Caco-2 (cell line): ENCODE measurements around the gene LGALS8. TPM values are rescaled to one million over a fixed set of nuclear protein-coding genes. Genes with fewer than 3 reads are reported as not detected.

Experiments
- BruUV-seq: library from RNA; stranded (reverse); fragments of 400-500 nt; replicated peaks from 2 replicates; lab custom pipeline; 2021; lab: Mats Ljungman, UMichigan
- CTCF ChIA-PET: fragments of 300-600 bp; sonication (Branson Sonifier 250); formaldehyde crosslinking; loops from one replicate; lab custom pipeline; 2022; ENCODE audit warnings: antibody characterized with exemption; lab: Charles Lee
- POLR2A ChIA-PET: fragments of 300-600 bp; sonication (Branson Sonifier 250); formaldehyde crosslinking; loops from one replicate; lab custom pipeline; 2022; ENCODE audit warnings: antibody characterized with exemption; lab: Charles Lee
- DNase-seq, 2 experiments: peaks; one replicate each; pipeline versions ENCODE4 v3.0.0 to v3.0.0-alpha.2; 2020 to 2022
- H3K27me3 ChIP-seq: replicated peaks from 2 replicates; pipeline ENCODE4 v1.6.0; 2011; ENCODE audit warnings: low read length; ENCODE audit not compliant: control insufficient read depth, insufficient read depth
- H3K36me3 ChIP-seq: 2 replicates; pipeline ENCODE4 v1.5.1; 2011; ENCODE audit warnings: low read length; ENCODE audit not compliant: control insufficient read depth, insufficient read depth
- H3K4me1 ChIP-seq: fragments of 250-450 bp; sonication (Bioruptor Pico); 2 replicates; pipeline ENCODE4 v1.5.1; 2020; ENCODE audit warnings: mild to moderate bottlenecking
- H3K4me3 ChIP-seq: 2 replicates; pipeline ENCODE4 v1.5.1; 2011; ENCODE audit warnings: low read depth, mild to moderate bottlenecking, control low read depth, low read length
- H3K9me3 ChIP-seq: fragments of 250-450 bp; sonication (Bioruptor Pico); 2 replicates; pipeline ENCODE4 v1.5.1; 2020; ENCODE audit warnings: mild to moderate bottlenecking, moderate library complexity
- H3K27ac Mint-ChIP-seq: one replicate; pipeline ENCODE4 v1.8.0; 2022; ENCODE audit warnings: mixed read lengths; ENCODE audit not compliant: unreplicated experiment
- H3K27me3 Mint-ChIP-seq: one replicate; pipeline ENCODE4 v1.8.0; 2022; ENCODE audit warnings: mixed read lengths; ENCODE audit not compliant: insufficient read depth, unreplicated experiment
- H3K36me3 Mint-ChIP-seq: one replicate; pipeline ENCODE4 v1.8.0; 2022; ENCODE audit warnings: mild to moderate bottlenecking, mixed read lengths; ENCODE audit not compliant: insufficient read depth, unreplicated experiment
- H3K4me1 Mint-ChIP-seq: one replicate; pipeline ENCODE4 v1.8.0; 2022; ENCODE audit warnings: low read depth, mixed read lengths; ENCODE audit not compliant: unreplicated experiment
- H3K4me3 Mint-ChIP-seq: one replicate; pipeline ENCODE4 v1.8.0; 2022; ENCODE audit warnings: mild to moderate bottlenecking, moderate library complexity, mixed read lengths; ENCODE audit not compliant: unreplicated experiment
- H3K9me3 Mint-ChIP-seq: one replicate; pipeline ENCODE4 v1.8.0; 2022; ENCODE audit warnings: mixed read lengths; ENCODE audit not compliant: unreplicated experiment
- intact Hi-C: fragments of 100-400 bp; cut with micrococcal nuclease; formaldehyde crosslinking; loops from one replicate; pipeline ENCODE4 v1.10.0; 2022; ENCODE audit not compliant: unreplicated experiment
- total RNA-seq: library from RNA; stranded (reverse); gene quantifications from 2 replicates; pipeline ENCODE4 v1.2.3, GENCODE V29; 2022
- TF ChIP-seq, protein P1 (sequence below), 2 experiments: fragments of 200-600 bp in 1 of 2; IDR thresholded peaks; 1 replicate in 1 of 2; 2 replicates in 1 of 2; pipeline versions ENCODE4 v1.5.1 to v1.8.0; 2011 to 2022; ENCODE audit warnings: antibody characterized with exemption in 1 of 2, control low read depth in 1 of 2, inconsistent platforms in 1 of 2, low read depth in 1 of 2, low read length in 1 of 2, mild to moderate bottlenecking in 1 of 2, moderate library complexity in 1 of 2; ENCODE audit not compliant: insufficient read depth in 1 of 2, severe bottlenecking in 1 of 2, unreplicated experiment in 1 of 2

Gene LGALS8
- total RNA-seq, 1 experiment from 2014 or later = 72.3 TPM

- Histone ChIP-seq H3K9me3 (no peaks in the 10 kb centered on the region), H3K4me1 (no peaks in the 10 kb centered on the region), H3K4me3 (no peak overlapping the region), H3K27me3 (no peaks in the 10 kb centered on the region), H3K36me3 (no peaks in the 10 kb centered on the region; the same call in 1 of the 2 replicates)
- no TSS peak for BruUV-seq
- peaks cover 88% of the 10 kb centered on the region for H3K36me3 Mint-ChIP-seq
- intact Hi-C loops = no loop called here
- no peak for DNase-seq
- TF ChIP-seq, protein P1, sequence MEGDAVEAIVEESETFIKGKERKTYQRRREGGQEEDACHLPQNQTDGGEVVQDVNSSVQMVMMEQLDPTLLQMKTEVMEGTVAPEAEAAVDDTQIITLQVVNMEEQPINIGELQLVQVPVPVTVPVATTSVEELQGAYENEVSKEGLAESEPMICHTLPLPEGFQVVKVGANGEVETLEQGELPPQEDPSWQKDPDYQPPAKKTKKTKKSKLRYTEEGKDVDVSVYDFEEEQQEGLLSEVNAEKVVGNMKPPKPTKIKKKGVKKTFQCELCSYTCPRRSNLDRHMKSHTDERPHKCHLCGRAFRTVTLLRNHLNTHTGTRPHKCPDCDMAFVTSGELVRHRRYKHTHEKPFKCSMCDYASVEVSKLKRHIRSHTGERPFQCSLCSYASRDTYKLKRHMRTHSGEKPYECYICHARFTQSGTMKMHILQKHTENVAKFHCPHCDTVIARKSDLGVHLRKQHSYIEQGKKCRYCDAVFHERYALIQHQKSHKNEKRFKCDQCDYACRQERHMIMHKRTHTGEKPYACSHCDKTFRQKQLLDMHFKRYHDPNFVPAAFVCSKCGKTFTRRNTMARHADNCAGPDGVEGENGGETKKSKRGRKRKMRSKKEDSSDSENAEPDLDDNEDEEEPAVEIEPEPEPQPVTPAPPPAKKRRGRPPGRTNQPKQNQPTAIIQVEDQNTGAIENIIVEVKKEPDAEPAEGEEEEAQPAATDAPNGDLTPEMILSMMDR (IDR thresholded peaks at IDR 0.05; ENCODE audit: insufficient read depth in 1 of 2, low read depth in 1 of 2, low read length in 1 of 2, severe bottlenecking in 1 of 2, unreplicated experiment in 1 of 2) = no peak
- no peaks in the 10 kb centered on the region for H3K9me3 Mint-ChIP-seq
- H3K4me3 Mint-ChIP-seq = no peak overlapping the region
- no peaks in the 10 kb centered on the region for H3K27me3 Mint-ChIP-seq
- no peaks in the 10 kb centered on the region for H3K4me1 Mint-ChIP-seq
- H3K27ac Mint-ChIP-seq = no peak overlapping the region
- CTCF ChIA-PET = no interaction called here
- POLR2A ChIA-PET = no interaction called here
Measured at GRCh38 chr1:236552901-236553300, 29.1 kb downstream of the LGALS8 start.

DNA sequence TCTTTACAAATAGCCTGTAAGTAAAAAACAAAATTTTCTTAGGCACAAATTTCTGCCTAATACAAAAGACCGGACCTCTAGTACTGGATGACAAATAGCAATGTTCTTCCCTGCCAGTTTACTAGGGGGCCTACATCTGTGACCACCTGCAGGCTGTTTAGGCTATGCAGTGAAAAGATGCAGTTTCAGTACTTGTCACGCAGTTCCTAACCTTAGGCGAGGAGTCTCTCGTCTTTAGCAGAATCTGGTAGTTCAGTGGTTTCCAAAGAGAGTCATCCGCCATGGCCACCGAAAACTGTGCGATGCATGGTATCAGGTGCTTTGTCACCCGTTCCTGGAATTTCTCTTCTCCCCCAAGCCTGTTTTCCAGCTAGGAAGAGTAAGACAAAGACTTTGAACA is 29.6 kb downstream of the LGALS8 start:
- Histone ChIP-seq H3K4me3 (no peak overlapping the region), H3K9me3 (no peaks in the 10 kb centered on the region), H3K4me1 (no peaks in the 10 kb centered on the region), H3K36me3 (no peaks in the 10 kb centered on the region; the same call in 1 of the 2 replicates), H3K27me3 (no peaks in the 10 kb centered on the region)
- no peak overlapping the region for H3K4me3 Mint-ChIP-seq
- no peaks in the 10 kb centered on the region for H3K9me3 Mint-ChIP-seq
- CTCF ChIA-PET = no interaction called here
- POLR2A ChIA-PET = no interaction called here
- DNase-seq = no peak
- H3K4me1 Mint-ChIP-seq = no peaks in the 10 kb centered on the region
- peaks cover 88% of the 10 kb centered on the region for H3K36me3 Mint-ChIP-seq
- BruUV-seq = no TSS peak
- no peak overlapping the region for H3K27ac Mint-ChIP-seq
- TF ChIP-seq, protein P1 (IDR thresholded peaks at IDR 0.05; ENCODE audit: insufficient read depth in 1 of 2, low read depth in 1 of 2, low read length in 1 of 2, severe bottlenecking in 1 of 2, unreplicated experiment in 1 of 2) = no peak
- H3K27me3 Mint-ChIP-seq = no peaks in the 10 kb centered on the region
- intact Hi-C loops = no loop called here

GRCh38 chr1:236556606-236557005 is 32.8 kb downstream of the LGALS8 start:
- H3K4me1 Mint-ChIP-seq = no peaks in the 10 kb centered on the region
- POLR2A ChIA-PET = no interaction called here
- H3K9me3 Mint-ChIP-seq = no peaks in the 10 kb centered on the region
- Histone ChIP-seq H3K4me1 (no peaks in the 10 kb centered on the region), H3K36me3 (no peaks in the 10 kb centered on the region; the same call in 1 of the 2 replicates), H3K27me3 (no peaks in the 10 kb centered on the region), H3K4me3 (no peak overlapping the region), H3K9me3 (no peaks in the 10 kb centered on the region)
- H3K4me3 Mint-ChIP-seq = no peak overlapping the region
- no peak for DNase-seq
- H3K27ac Mint-ChIP-seq = no peak overlapping the region
- H3K36me3 Mint-ChIP-seq = peaks cover 74% of the 10 kb centered on the region
- CTCF ChIA-PET = no interaction called here
- TF ChIP-seq, protein P1 (IDR thresholded peaks at IDR 0.05; ENCODE audit: insufficient read depth in 1 of 2, low read depth in 1 of 2, low read length in 1 of 2, severe bottlenecking in 1 of 2, unreplicated experiment in 1 of 2) = no peak
- BruUV-seq = no TSS peak
- H3K27me3 Mint-ChIP-seq = no peaks in the 10 kb centered on the region
- intact Hi-C loops = no loop called here
